Measurements from ENCODE around the gene RAD51D. TPM values are rescaled to one million over a fixed set of nuclear protein-coding genes. Genes with fewer than 3 reads are reported as not detected.

RAD51D gene
- total and polyA plus RNA-seq, 10 of the 15 experiments (the other 5 are each of a cell fraction or from before 2014, with no cell fraction given): 2.6 to 29.3 (median 13.5) TPM

- TF ChIP-seq CTCF (IDR thresholded peaks at IDR 0.05 in 2 of 3, conservative IDR thresholded peaks at IDR 0.05 in 1 of 3; ENCODE audit: control insufficient read depth in 2 of 3, extremely low read depth in 1 of 3, insufficient read depth in 1 of 3, low read depth in 3 of 3, low read length in 3 of 3) (peak; percentile 47 to 68 (median 65)), ZNF592 (IDR thresholded peaks at IDR 0.05) (no peak), BHLHE40 (IDR thresholded peaks at IDR 0.05; ENCODE audit: borderline replicate concordance in 1 of 2, low read depth in 2 of 2, low read length in 1 of 2) (no peak), MYB (IDR thresholded peaks at IDR 0.05; ENCODE audit: borderline replicate concordance, low read depth, low read length) (no peak), E2F8 (IDR thresholded peaks at IDR 0.05; ENCODE audit: low read depth, partially characterized antibody) (no peak), BCLAF1 (IDR thresholded peaks at IDR 0.05) (no peak), POU2F2 (IDR thresholded peaks at IDR 0.05; ENCODE audit: borderline replicate concordance, low read depth, low read length) (no peak), TCF3 (IDR thresholded peaks at IDR 0.05; ENCODE audit: borderline replicate concordance, insufficient read depth, low read depth, low read length) (no peak), PAX5 (IDR thresholded peaks at IDR 0.05; ENCODE audit: borderline replicate concordance, low read depth, low read length) (no peak)
Measured at GRCh38 chr17:35117984-35118383, 1.7 kb downstream of the RAD51D start (continued).
